DMS153 (cell line): ENCODE results near the gene CKMT2.

Experiments used
- DNase-seq: peaks from one replicate; lab custom pipeline; 2025; lab: John Stamatoyannopoulos, UW

Gene CKMT2

GRCh38 chr5:81308836-81309235 is 75.7 kb downstream of the CKMT2 start:
- DNase-seq, result no peak

GRCh38 chr5:81310402-81311063 is 77.4 kb downstream of the CKMT2 start:
- DNase-seq, result no peak

- no peak for DNase-seq
Observed at GRCh38 chr5:81313278-81313677, 80.2 kb downstream of the CKMT2 start.

- no peak for DNase-seq
Observed at GRCh38 chr5:81313686-81314085, 80.6 kb downstream of the CKMT2 start.

- DNase-seq, result no peak
Observed at GRCh38 chr5:81314581-81314980, 81.5 kb downstream of the CKMT2 start.

GRCh38 chr5:81315336-81315735 is 82.2 kb downstream of the CKMT2 start:
- no peak for DNase-seq

GRCh38 chr5:81315830-81316229 is 82.7 kb downstream of the CKMT2 start:
- no peak for DNase-seq
